ENCODE data around the gene TNFAIP8.

TNFAIP8 gene

GRCh38 chr5:119377066-119377465 lies 21.2 kb downstream of the TNFAIP8 start:
- FAIRE-seq (no peak), DNase-seq (ENCODE audit: insufficient read length) (no peak)
- TF ChIP-seq POLR2A (IDR thresholded peaks at IDR 0.05; ENCODE audit: low read depth, low read length) (0 out of 2 replicates have a peak, but pooled peaks have one; percentile 3), POLR2AphosphoS5 (IDR thresholded peaks at IDR 0.05; ENCODE audit: low read depth, low read length) (no peak; the same call in 1 of the 2 replicates), TAF1 (IDR thresholded peaks at IDR 0.05; ENCODE audit: borderline replicate concordance, low read depth, low read length) (no peak)

DNA sequence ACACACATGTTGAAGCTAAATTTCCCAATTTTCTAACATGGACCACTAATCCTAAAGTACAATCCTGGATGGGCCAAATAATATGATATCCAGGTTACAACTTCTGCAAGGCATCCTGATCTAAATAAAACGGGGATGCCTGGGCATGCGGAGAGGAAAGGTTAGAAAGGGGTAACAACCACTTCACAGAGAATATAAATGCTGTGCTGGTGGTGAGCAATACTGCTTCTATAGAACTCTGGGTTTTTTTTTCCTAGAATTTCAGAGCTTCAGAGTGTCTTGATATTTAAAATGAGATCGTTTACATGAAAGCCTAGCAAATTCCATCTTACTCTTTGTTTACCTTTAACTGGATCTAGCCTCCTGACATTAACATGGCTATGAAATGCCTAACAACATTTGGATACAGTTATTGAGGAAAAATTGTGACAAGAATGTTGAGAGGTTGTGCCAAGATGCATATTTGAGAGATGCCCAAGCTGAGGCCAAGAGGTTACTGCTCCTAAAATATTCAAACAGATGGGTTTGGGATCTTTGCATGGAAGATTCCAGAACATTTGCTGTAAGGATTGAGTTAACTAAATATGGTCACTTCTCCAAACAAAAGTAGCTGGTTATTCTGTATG lies 22.4 kb downstream of the TNFAIP8 start:
- TF ChIP-seq TAF1 (IDR thresholded peaks at IDR 0.05; ENCODE audit: borderline replicate concordance, low read depth, low read length) (no peak), POLR2AphosphoS5 (IDR thresholded peaks at IDR 0.05; ENCODE audit: low read depth, low read length) (no peak), POLR2A (IDR thresholded peaks at IDR 0.05; ENCODE audit: low read depth, low read length) (no peak)
- FAIRE-seq (no peak), DNase-seq (ENCODE audit: insufficient read length) (no peak)

DNA sequence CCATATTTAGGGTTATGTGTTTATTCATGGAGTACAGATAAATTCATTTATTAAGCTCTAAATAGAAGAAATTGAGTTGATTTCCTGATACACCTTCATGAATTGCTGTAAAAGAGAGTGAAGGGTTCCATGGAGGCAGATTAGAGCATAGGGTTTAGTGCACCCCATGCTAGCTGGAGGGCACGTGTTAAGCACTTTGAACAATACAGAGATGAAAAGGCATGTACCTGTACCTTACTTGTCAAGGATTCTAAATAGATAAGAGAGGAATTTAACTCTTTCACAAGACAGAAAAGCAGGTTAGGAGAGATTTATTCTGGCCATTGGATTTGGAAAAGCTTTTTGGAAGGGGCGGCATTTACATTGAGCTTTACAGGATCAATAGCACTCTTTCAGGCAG lies 23.3 kb downstream of the TNFAIP8 start:
- TF ChIP-seq POLR2AphosphoS5 (IDR thresholded peaks at IDR 0.05; ENCODE audit: low read depth, low read length), result peak; percentile 42; the same call in 1 of the 2 replicates
- no peak for TF ChIP-seq TAF1 (IDR thresholded peaks at IDR 0.05; ENCODE audit: borderline replicate concordance, low read depth, low read length)
- TF ChIP-seq POLR2A (IDR thresholded peaks at IDR 0.05; ENCODE audit: low read depth, low read length), result peak; percentile 19; the same call in 1 of the 2 replicates
- FAIRE-seq, result no peak
- no peak for DNase-seq (ENCODE audit: insufficient read length)

GRCh38 chr5:119379942-119380547 lies 24.2 kb downstream of the TNFAIP8 start:
- no peak for TF ChIP-seq TAF1 (IDR thresholded peaks at IDR 0.05; ENCODE audit: borderline replicate concordance, low read depth, low read length)
- no peak for TF ChIP-seq POLR2A (IDR thresholded peaks at IDR 0.05; ENCODE audit: low read depth, low read length)
- no peak for TF ChIP-seq POLR2AphosphoS5 (IDR thresholded peaks at IDR 0.05; ENCODE audit: low read depth, low read length)
- no peak for FAIRE-seq
- DNase-seq (ENCODE audit: insufficient read length), result no peak

DNA sequence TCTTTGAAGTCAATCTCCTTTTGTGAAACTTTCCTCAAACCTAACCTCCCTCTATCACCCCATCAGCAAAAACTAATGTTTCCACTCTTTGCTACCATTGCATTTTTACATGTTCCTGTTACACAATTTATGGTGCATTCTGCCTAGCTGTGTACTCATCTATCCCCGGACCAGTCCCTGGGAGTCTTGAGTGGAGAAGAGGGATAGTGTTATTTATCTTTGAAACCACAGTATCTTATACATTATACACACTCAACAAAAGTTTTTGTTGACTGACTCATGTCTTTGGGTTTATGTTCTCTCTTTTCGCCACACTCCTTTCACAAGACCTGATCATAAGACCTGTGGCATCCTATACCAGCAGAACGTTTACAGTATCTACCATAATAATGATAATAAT lies 26.4 kb downstream of the TNFAIP8 start:
- FAIRE-seq, result no peak
- no peak for TF ChIP-seq POLR2A (IDR thresholded peaks at IDR 0.05; ENCODE audit: low read depth, low read length)
- TF ChIP-seq TAF1 (IDR thresholded peaks at IDR 0.05; ENCODE audit: borderline replicate concordance, low read depth, low read length), result no peak
- TF ChIP-seq POLR2AphosphoS5 (IDR thresholded peaks at IDR 0.05; ENCODE audit: low read depth, low read length), result no peak
- DNase-seq (ENCODE audit: insufficient read length), result no peak

DNA sequence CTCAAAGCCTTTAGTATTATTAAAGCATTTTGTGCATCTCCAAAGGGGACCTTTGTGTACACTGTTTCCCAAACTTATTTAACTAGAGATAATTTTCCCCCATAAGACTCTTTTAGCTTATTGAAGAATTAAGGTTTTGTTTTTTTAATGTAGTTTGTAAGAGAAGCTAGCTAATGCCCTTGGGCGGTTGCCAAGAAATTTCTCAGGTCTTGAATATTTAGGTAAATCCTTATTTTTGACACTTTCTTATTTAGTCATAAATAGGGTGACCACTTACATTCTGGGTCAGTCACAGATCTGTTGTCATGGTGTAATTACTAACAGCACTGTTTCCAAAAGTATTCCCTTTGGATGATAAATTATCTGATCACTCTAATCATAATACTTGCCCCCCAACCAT lies 27.2 kb downstream of the TNFAIP8 start:
- DNase-seq (ENCODE audit: insufficient read length) (no peak), FAIRE-seq (no peak)
- no peak for TF ChIP-seq TAF1 (IDR thresholded peaks at IDR 0.05; ENCODE audit: borderline replicate concordance, low read depth, low read length)
- TF ChIP-seq POLR2A (IDR thresholded peaks at IDR 0.05; ENCODE audit: low read depth, low read length), result no peak
- no peak for TF ChIP-seq POLR2AphosphoS5 (IDR thresholded peaks at IDR 0.05; ENCODE audit: low read depth, low read length)

GRCh38 chr5:119385136-119385535 lies 29.3 kb downstream of the TNFAIP8 start:
- TF ChIP-seq POLR2AphosphoS5 (IDR thresholded peaks at IDR 0.05; ENCODE audit: low read depth, low read length), result 0 out of 2 replicates have a peak, but pooled peaks have one; percentile 26
- TF ChIP-seq TAF1 (IDR thresholded peaks at IDR 0.05; ENCODE audit: borderline replicate concordance, low read depth, low read length), result no peak
- no peak for TF ChIP-seq POLR2A (IDR thresholded peaks at IDR 0.05; ENCODE audit: low read depth, low read length)
- DNase-seq (ENCODE audit: insufficient read length), result no peak
- peak; percentile 48 for FAIRE-seq

- DNase-seq (ENCODE audit: insufficient read length), result no peak
- peak; percentile 42 for FAIRE-seq
- TF ChIP-seq TAF1 (IDR thresholded peaks at IDR 0.05; ENCODE audit: borderline replicate concordance, low read depth, low read length), result no peak
- TF ChIP-seq POLR2A (IDR thresholded peaks at IDR 0.05; ENCODE audit: low read depth, low read length), result no peak
- no peak for TF ChIP-seq POLR2AphosphoS5 (IDR thresholded peaks at IDR 0.05; ENCODE audit: low read depth, low read length)
These were observed 29.8 kb downstream of the TNFAIP8 start for GRCh38 chr5:119385536-119386128.

DNA sequence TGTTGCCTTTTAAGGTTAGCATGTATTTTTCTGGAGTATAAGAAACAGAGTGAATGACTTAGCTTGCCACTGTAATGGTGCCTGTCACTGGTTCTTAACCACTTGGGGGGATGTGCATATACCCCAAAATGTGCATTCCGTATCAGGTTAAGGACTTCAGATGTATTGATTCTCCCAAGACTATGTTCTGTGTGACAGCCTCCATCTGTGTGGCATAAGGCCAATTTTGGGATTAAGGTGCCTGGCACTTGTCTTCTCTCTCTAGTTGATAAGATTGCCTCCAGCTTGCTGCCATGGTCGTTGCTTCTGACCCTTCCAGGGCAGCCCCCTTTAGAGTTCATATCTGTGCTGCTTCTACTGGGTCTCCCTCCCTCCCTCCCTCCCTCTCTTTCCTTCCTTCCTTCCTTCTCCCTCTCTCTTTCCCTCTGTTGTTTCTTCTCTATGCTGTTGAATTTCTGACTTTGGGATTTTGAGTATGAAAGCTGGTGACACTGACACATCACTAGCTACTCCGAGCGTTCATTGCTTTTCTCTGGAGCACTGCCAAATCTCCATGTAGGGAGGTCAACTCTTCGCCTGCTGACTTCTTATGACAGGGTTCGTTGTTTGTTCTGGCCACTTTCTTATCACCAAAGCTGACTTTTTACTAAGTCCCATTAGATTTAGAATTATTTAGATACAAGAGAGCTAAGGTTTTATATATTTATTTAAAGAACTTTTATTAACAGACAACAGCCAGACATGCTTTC lies 31.0 kb downstream of the TNFAIP8 start:
- no peak for TF ChIP-seq POLR2A (IDR thresholded peaks at IDR 0.05; ENCODE audit: low read depth, low read length)
- TF ChIP-seq POLR2AphosphoS5 (IDR thresholded peaks at IDR 0.05; ENCODE audit: low read depth, low read length), result no peak
- TF ChIP-seq TAF1 (IDR thresholded peaks at IDR 0.05; ENCODE audit: borderline replicate concordance, low read depth, low read length), result no peak
- FAIRE-seq (peak; percentile 42), DNase-seq (ENCODE audit: insufficient read length) (no peak)

DNA sequence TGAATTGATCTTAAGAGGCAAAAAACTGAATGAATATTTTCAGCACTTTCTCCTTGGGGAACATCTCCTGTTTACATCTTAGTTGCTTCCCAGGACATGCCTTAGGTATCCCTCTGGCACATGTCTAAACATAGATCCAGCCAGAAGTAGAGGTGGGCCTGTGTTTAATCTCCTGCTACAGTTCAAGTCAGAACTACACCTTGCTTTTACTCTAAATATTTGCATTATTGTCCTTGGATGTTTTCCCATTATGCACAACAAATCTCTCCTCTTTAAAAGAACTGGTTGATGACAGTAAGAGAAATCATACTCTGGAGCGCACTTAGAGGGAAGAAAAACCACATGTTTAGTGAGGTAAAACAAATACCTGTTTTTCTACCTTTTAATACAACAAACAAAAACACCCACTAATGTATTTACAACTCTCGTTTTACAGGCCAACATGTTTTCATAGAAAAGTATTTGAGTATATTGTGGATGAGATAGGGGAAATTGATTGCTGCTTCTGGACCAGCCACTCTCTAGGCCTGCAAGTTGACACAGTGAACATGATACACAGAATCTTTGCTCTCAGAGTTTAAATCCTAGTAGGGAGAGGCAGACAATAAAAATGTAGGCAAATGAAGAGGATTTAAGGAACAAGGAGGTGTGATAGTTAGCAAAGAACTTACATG lies 32.3 kb downstream of the TNFAIP8 start:
- FAIRE-seq (peak; percentile 57), DNase-seq (ENCODE audit: insufficient read length) (no peak)
- TF ChIP-seq TAF1 (IDR thresholded peaks at IDR 0.05; ENCODE audit: borderline replicate concordance, low read depth, low read length), result no peak
- no peak for TF ChIP-seq POLR2A (IDR thresholded peaks at IDR 0.05; ENCODE audit: low read depth, low read length)
- TF ChIP-seq POLR2AphosphoS5 (IDR thresholded peaks at IDR 0.05; ENCODE audit: low read depth, low read length), result no peak
